Cerebellar nuclear complex (tissue), 1 donor: ENCODE data around the gene RABGEF1.
"Not testable (repeated sequence)": the region's sequence is repeated elsewhere in the genome, so short reads cannot be mapped to it uniquely, and the experiment has no call there.

Experiments used
- DNase-seq, 2 experiments: peaks; one replicate each; lab custom pipeline; 2025; lab: John Stamatoyannopoulos, UW

The RABGEF1 gene

GRCh38 chr7:66815186-66815875, 74.8 kb downstream of the RABGEF1 start:
- DNase-seq = not testable (repeated sequence)

- DNase-seq = no peak
Observed at GRCh38 chr7:66815951-66816350, 75.4 kb downstream of the RABGEF1 start.

GRCh38 chr7:66816658-66817057, 76.1 kb downstream of the RABGEF1 start:
- DNase-seq = not testable (repeated sequence)

GRCh38 chr7:66817208-66817795, 76.8 kb downstream of the RABGEF1 start:
- DNase-seq = not testable (repeated sequence)

- DNase-seq = not testable (repeated sequence)
Observed at GRCh38 chr7:66817956-66818355, 77.4 kb downstream of the RABGEF1 start.

GRCh38 chr7:66824041-66824440, 83.5 kb downstream of the RABGEF1 start:
- no peak for DNase-seq

DNA sequence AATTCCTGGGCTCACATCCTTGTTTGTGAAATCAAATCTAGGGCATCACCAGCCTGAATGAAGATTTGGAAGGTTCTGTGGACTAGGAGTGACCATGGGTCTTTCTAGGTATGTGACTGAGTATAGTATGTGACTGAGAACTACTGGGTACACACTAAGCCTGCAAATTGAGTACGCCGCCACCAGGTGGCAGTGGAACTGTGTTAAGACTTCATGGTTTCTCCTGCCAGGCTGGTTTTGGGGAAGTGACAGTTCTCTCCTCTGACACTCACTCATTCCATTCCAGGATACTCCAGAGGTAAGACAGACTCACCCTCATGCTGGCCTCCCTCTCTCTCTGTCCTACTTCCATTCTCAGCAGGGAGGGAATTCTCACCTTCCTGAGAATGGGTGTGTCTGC, 85.0 kb downstream of the RABGEF1 start:
- not testable (repeated sequence) for DNase-seq

DNA sequence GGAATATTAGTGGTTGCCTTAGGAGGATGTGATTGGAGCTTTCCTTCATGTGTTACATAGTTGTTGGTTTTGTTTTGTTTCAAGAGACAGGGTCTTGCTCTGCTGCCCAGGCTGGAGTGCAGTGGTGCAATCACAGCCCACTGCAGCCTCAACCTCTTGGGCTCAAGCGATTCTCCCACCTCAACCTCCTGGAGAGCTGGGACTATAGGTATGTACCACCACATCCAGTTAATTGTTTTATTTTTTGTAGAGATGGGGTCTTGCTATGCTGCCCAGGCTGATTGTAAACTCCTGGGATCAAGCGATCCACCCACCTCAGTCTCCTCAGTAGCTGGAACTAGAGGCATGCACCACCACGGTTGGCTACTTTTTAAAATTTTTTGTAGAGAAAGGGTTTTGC, 86.1 kb downstream of the RABGEF1 start:
- DNase-seq = no peak

- DNase-seq = not testable (repeated sequence)
Observed at GRCh38 chr7:66830976-66831375, 90.4 kb downstream of the RABGEF1 start.

GRCh38 chr7:66832531-66833351, 92.2 kb downstream of the RABGEF1 start:
- DNase-seq = no peak

GRCh38 chr7:66837007-66837406, 96.5 kb downstream of the RABGEF1 start:
- DNase-seq = no peak

- DNase-seq = no peak
Observed at GRCh38 chr7:66837661-66838060, 97.1 kb downstream of the RABGEF1 start.

GRCh38 chr7:66839814-66840213, 99.3 kb downstream of the RABGEF1 start:
- DNase-seq = no peak

DNA sequence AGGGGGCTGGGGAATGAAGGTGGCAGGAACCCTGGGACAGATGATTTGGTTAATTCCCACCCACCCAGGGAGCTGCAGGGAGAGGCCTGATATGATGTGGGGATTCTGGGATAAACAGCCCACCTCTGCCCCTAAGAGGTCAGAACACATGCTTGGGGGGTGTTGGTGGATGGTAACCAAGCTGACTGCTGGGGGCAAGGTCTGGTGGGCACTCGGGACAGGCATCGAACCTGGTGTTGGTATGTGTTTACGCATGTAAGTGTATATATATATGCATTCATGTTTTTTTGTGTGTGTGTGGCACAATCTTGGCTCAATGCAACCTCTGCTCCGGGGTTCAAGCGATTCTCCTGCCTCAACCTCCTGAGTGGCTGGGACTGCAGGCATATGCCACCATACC, 99.8 kb downstream of the RABGEF1 start:
- DNase-seq = no peak

DNA sequence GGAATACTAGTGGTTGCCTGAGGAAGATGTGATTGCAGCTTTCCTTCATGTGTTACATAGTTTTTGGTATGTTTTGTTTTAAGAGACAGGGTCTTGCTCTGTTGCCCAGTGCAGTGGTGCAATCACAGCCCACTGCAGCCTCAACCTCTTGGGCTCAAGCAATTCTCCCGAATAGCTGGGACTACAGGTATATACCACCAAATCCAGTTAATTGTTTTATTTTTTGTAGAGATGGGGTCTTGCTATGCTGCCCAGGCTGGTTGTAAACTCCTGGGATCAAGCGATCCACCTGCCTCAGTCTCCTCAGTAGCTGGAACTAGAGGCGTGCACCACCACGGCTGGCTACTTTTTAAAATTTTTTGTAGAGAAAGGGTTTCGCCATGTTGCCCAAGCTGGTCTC, 101.4 kb downstream of the RABGEF1 start:
- DNase-seq = no peak

DNA sequence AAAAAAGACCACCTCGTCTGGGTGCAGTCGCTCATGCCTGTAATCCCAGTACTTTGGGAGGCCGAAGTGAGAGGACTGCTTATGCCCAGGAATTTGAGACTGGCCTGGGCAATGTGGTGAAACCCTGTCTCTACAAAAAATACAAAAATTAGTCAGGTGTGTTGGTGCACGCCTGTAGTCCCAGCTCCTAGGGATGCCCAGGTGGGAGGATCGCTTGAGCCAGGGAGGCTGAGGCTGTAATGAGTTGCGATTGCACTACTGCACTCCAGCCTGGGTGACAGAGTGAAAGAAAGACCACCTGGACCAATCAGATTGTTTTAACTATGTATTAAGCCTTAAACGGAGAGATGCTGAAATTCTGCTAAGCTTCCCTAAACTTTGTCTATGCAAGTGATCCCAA, 103.0 kb downstream of the RABGEF1 start:
- DNase-seq = not testable (repeated sequence)

DNA sequence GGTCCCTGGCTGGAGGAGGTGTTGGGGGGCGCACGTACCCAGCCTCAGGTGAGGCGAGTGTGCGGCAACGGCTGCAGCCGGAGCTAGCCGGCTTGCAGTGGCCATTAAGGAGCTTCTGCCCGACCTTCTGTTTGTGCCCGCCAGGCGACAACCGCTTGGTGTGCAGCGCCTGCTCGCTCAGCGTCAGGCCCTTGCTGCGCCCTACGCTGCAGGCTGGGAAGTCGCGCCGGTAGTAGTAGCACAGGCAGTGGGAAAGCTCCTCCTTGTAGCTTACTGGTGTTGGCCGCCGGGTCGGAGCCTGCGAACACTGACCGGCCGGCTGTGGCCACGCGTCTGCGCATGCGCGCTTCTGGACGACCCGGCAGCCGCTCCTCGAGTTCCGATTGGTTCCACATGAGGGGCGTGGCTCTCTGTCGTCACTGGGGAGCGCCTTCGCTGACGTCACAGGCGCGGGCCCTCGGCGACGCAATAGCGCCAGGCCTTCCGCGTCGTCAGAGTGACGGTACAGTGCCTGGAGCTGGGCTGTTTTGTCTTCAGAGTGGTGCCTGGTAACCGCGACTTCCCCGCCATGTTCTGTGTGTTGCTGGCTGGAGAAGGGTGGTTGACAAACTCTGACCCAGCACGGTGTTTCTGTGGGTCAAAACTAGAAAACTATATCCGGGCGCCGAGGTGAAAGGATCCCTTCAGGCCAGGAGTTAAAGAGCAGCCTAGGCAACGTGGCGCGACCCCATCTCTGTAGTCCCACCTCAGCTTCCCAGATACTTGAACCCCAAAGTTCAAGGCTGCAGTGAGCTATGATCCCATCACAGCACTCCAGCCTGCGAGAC, 104.2 kb downstream of the RABGEF1 start:
- DNase-seq = peak; percentile 74 to 86

- DNase-seq = no peak
Observed at GRCh38 chr7:66845379-66846095, 105.0 kb downstream of the RABGEF1 start.

- not testable (repeated sequence) for DNase-seq
Observed at GRCh38 chr7:66846096-66846445, 105.5 kb downstream of the RABGEF1 start.

- DNase-seq = not testable (repeated sequence)
Observed at GRCh38 chr7:66847523-66847855, 107.0 kb downstream of the RABGEF1 start.
